Bronchial epithelial cell (primary cell): ENCODE data around the gene FOXD2. TPM values are rescaled to one million over a fixed set of nuclear protein-coding genes. Genes with fewer than 3 reads are reported as not detected.
"Not testable (repeated sequence)": the region's sequence is repeated elsewhere in the genome, so short reads cannot be mapped to it uniquely, and the experiment has no call there.

Experiments
- DNase-seq: peaks from one replicate; pipeline ENCODE4 v3.0.0-alpha.2; 2010; ENCODE audit warnings: low read depth
- FAIRE-seq: peaks from 2 replicates; lab custom pipeline; 2011; peaks lifted over from hg19 to GRCh38; lab: Jason Lieb, UNC
- H3K27me3 ChIP-seq: 2 replicates; pipeline ENCODE4 v1.5.1; 2011; ENCODE audit warnings: low read length; ENCODE audit not compliant: control insufficient read depth, insufficient read depth
- H3K36me3 ChIP-seq: 2 replicates; pipeline ENCODE4 v1.5.1; 2011; ENCODE audit warnings: low read length; ENCODE audit not compliant: control insufficient read depth, insufficient read depth
- H3K4me3 ChIP-seq: 2 replicates; pipeline ENCODE4 v1.5.1; 2011; ENCODE audit warnings: mild to moderate bottlenecking, low read depth, low read length, control low read depth
- CTCF ChIP-seq: IDR thresholded peaks from 2 replicates; pipeline ENCODE4 v1.5.1; 2011; ENCODE audit warnings: mild to moderate bottlenecking, moderate library complexity, low read length, control low read depth, inconsistent platforms; ENCODE audit not compliant: insufficient read depth, severe bottlenecking
- total RNA-seq: library from RNA; depleted of rRNA; stranded (reverse); fragments of >200 nt; gene quantifications from 2 replicates; pipeline ENCODE4 v1.2.1, GENCODE V29; 2014

The FOXD2 gene
- total RNA-seq, 1 donor from 2014 or later: not detected

GRCh38 chr1:47449822-47450552 is 12.1 kb downstream of the FOXD2 start:
- Histone ChIP-seq H3K4me3 (no peak overlapping the region), H3K36me3 (no peaks in the 10 kb centered on the region), H3K27me3 (peaks cover 40% of the 10 kb centered on the region)
- DNase-seq (no peak), FAIRE-seq (no peak)
- peak; percentile 85 for TF ChIP-seq CTCF

GRCh38 chr1:47450606-47451005 is 12.8 kb downstream of the FOXD2 start:
- Histone ChIP-seq H3K4me3 (no peak overlapping the region), H3K27me3 (peaks cover 34% of the 10 kb centered on the region), H3K36me3 (no peaks in the 10 kb centered on the region)
- TF ChIP-seq CTCF: no peak
- DNase-seq: no peak
- no peak for FAIRE-seq

GRCh38 chr1:47452426-47452825 is 14.6 kb downstream of the FOXD2 start:
- no peak for TF ChIP-seq CTCF
- no peak overlapping the region for H3K4me3 ChIP-seq
- FAIRE-seq: no peak
- peaks cover 21% of the 10 kb centered on the region for H3K27me3 ChIP-seq
- DNase-seq: no peak
- H3K36me3 ChIP-seq: no peaks in the 10 kb centered on the region

- not testable (repeated sequence) for H3K36me3 ChIP-seq, DNase-seq, FAIRE-seq, H3K4me3 ChIP-seq
- H3K27me3 ChIP-seq: peaks cover 14% of the 10 kb centered on the region
These were observed 16.1 kb downstream of the FOXD2 start for GRCh38 chr1:47453910-47454309.

- Histone ChIP-seq H3K4me3 (no peak overlapping the region), H3K27me3 (peaks cover 10% of the 10 kb centered on the region), H3K36me3 (no peaks in the 10 kb centered on the region)
- no peak for TF ChIP-seq CTCF
- FAIRE-seq: no peak
- DNase-seq: no peak
These were observed 18.4 kb downstream of the FOXD2 start for GRCh38 chr1:47456250-47456649.

GRCh38 chr1:47457547-47457946 is 19.7 kb downstream of the FOXD2 start:
- FAIRE-seq, DNase-seq, H3K36me3 ChIP-seq, H3K4me3 ChIP-seq: not testable (repeated sequence)
- H3K27me3 ChIP-seq: peaks cover 13% of the 10 kb centered on the region
